ENCODE results near the gene ACSS2.
"Not testable (repeated sequence)": the region's sequence is repeated elsewhere in the genome, so short reads cannot be mapped to it uniquely, and the experiment has no call there.

The ACSS2 gene

DNA sequence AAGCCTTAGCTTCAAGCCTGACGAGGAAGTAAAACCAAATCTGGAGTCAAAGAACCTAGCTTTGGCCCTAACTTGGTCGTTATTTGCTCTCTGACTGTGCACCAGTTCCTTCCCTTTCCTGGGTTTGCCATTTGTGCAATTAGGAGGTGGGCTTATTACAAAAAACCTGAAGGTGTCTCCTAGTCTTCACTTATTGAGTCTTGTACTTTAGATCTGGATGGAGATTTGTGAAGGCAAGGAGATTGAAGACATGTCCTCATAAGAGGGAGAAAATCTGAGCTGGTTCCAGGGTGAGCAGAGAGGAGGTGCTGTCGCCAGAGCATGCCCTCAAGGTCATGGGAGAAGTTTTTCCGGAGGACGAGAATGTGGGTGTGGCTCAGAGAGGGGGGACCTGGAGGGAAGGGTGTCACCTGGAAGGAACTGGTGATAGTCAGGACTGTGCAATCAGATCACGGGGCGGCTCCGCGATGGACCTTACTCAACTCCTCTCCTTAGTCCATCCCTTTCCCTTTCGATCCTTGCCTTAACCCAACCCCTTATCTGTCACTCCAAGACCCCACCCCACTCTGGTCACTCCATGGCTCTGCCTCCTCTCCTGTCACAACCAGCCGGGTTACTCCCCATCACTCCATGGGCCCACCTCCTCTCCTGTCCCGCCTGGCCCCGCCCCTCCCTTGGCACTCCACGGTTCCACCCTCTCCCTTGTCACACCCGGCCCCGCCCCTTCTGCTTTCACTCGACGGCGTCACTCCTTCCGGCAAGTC is 588 bp upstream of the ACSS2 start:
- H3K9me3 ChIP-seq (ENCODE audit: low read length), result no peaks in the 10 kb centered on the region
- H3K36me3 ChIP-seq (ENCODE audit: insufficient read depth, low read length), result no peaks in the 10 kb centered on the region
- H3K27me3 ChIP-seq (ENCODE audit: control insufficient read depth in 1 of 2, insufficient read depth in 2 of 2, low read length in 2 of 2), result no peaks in the 10 kb centered on the region
- H3K27ac ChIP-seq (ENCODE audit: low read depth, low read length), result peak overlapping the region; percentile 59
- H3K9ac ChIP-seq (ENCODE audit: low read length), result no peak overlapping the region
- H3K4me1 ChIP-seq (ENCODE audit: insufficient read depth, low read length), result peaks cover 40% of the 10 kb centered on the region
- peak overlapping the region in 1 of 2 donors; percentile 93 for H3K4me3 ChIP-seq (ENCODE audit: low read depth in 1 of 2, low read length in 2 of 2)

DNA sequence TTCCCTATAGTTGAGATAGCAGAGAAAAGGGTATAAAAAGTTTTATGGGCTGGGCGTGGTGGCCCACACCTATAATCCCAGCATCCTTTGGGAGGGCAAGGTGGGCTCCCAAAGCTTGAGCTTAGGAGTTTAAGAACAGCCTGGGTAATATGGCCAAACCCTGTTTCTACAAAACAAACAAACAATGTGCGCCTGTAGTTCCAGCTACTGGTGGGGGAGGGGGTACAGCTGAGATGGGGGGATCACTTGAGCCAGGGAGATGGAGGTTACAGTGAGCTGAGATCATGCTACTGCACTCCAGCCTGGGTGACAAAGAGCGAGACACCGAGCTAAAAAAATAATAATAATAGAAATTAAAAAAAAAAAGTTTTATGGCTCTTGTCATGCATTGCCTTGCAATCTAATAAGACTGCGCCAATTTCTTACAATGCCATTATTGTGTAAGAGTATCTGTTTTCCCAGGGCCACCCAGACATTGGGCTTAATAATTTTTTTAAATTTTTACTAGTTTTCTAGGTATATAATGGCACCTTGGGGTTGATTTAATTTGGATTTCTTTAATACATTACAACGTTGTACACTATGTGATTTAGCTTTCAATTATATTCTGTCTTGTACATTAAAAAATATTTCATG is 3.9 kb downstream of the ACSS2 start:
- Histone ChIP-seq H3K4me1 (ENCODE audit: insufficient read depth, low read length) (peaks cover 13% of the 10 kb centered on the region), H3K36me3 (ENCODE audit: insufficient read depth, low read length) (peaks cover 10% of the 10 kb centered on the region), H3K4me3 (ENCODE audit: low read depth in 1 of 2, low read length in 2 of 2) (no peak overlapping the region), H3K27me3 (ENCODE audit: control insufficient read depth in 1 of 2, insufficient read depth in 2 of 2, low read length in 2 of 2) (no peaks in the 10 kb centered on the region), H3K9me3 (ENCODE audit: low read length) (no peaks in the 10 kb centered on the region), H3K27ac (ENCODE audit: low read depth, low read length) (no peak overlapping the region), H3K9ac (ENCODE audit: low read length) (no peak overlapping the region)

DNA sequence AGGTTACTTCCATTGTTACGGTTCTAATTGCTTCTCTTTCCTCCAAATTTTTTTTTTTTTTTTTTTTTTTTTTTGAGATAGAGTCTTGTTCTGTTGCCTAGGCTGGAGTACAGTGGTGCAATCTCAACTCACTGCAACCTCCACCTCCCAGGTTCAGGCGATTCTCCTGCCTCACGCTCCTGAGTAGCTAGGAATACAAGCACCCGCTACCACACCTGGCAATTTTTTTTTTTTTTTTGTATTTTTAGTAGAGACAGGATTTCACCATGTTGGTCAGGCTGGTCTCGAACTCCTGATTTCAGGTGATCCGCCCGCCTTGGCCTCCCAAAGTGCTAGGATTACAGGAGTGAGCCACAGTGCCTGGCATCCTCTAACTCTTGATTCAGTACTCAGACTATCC is 4.6 kb downstream of the ACSS2 start:
- not testable (repeated sequence) for H3K4me1 ChIP-seq (ENCODE audit: insufficient read depth, low read length); H3K27me3 ChIP-seq (ENCODE audit: control insufficient read depth in 1 of 2, insufficient read depth in 2 of 2, low read length in 2 of 2); H3K36me3 ChIP-seq (ENCODE audit: insufficient read depth, low read length); H3K9me3 ChIP-seq (ENCODE audit: low read length); H3K27ac ChIP-seq (ENCODE audit: low read depth, low read length); H3K9ac ChIP-seq (ENCODE audit: low read length); H3K4me3 ChIP-seq (ENCODE audit: low read depth in 1 of 2, low read length in 2 of 2)

DNA sequence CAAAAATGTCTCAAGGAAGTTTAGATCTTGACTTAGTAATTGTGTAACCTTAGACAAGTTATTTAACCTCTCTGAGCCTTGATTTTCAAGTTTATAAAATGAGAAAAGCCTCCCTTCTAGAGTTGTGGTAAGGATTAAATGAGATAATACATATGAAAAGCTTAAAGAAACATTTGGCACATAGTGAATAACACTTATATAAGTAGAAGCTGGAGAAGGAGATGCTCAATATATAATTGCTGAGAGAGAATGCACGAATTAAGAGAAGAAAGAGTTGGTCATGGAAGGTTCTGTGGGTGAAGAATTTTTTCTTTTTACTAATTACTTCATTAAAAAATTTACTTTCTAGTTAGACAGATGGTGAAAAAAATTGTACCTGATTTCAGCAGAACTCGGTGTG is 5.3 kb downstream of the ACSS2 start:
- no peaks in the 10 kb centered on the region for H3K9me3 ChIP-seq (ENCODE audit: low read length)
- no peak overlapping the region for H3K27ac ChIP-seq (ENCODE audit: low read depth, low read length)
- H3K9ac ChIP-seq (ENCODE audit: low read length), result no peak overlapping the region
- H3K36me3 ChIP-seq (ENCODE audit: insufficient read depth, low read length), result peaks cover 10% of the 10 kb centered on the region
- peaks cover 9% of the 10 kb centered on the region for H3K4me1 ChIP-seq (ENCODE audit: insufficient read depth, low read length)
- H3K4me3 ChIP-seq (ENCODE audit: low read depth in 1 of 2, low read length in 2 of 2), result no peak overlapping the region
- no peaks in the 10 kb centered on the region for H3K27me3 ChIP-seq (ENCODE audit: control insufficient read depth in 1 of 2, insufficient read depth in 2 of 2, low read length in 2 of 2)

DNA sequence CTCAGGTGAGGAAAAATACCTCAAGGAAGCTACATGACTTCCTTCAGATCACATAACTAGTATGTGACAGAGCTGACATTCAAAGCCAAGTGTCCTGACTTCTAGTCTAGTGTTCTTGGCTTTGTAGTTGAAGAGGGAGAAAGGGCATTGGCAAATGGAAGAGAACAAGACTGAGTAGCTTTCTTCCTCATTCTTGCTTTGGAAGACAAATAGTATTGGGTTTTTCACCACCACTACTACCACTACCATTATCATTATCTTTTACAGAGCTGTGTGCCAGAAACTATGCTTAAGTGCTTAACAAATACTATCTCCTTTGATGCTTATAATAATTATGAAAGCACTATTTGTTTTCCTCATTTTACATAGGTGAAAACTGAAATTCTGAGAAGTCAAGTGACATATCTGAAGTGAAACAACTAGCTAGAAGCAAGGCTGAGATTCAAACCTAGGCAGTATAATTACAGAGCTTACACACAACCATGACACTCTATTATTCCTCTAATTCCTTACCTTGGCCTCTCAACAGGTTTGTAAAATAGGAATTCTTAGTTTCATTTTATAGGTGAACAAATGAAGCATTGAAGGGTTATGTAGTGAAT is 6.8 kb downstream of the ACSS2 start:
- Histone ChIP-seq H3K4me3 (ENCODE audit: low read depth in 1 of 2, low read length in 2 of 2) (no peak overlapping the region), H3K27ac (ENCODE audit: low read depth, low read length) (no peak overlapping the region), H3K36me3 (ENCODE audit: insufficient read depth, low read length) (peaks cover 10% of the 10 kb centered on the region)

DNA sequence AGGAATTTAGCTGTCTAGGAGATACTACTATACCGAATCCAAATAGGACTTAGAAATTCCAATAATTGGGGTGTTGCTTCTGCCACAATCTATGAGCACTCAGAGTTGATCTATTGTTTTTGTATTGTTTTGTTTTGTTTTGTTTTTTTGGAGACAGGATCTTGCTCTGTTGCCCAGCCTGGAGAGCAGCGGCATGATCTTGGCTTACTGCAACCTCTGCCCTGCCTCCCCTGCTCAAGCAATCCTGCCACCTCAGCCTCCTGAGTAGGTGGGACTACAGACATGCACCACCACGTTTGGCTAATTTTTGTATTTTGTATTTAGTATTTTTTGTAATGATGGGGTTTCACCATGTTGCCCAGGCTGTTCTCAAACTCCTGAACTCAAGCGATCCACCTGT is 7.4 kb downstream of the ACSS2 start:
- Histone ChIP-seq H3K36me3 (ENCODE audit: insufficient read depth, low read length) (peaks cover 10% of the 10 kb centered on the region), H3K27me3 (ENCODE audit: control insufficient read depth in 1 of 2, insufficient read depth in 2 of 2, low read length in 2 of 2) (no peaks in the 10 kb centered on the region), H3K27ac (ENCODE audit: low read depth, low read length) (no peak overlapping the region), H3K9ac (ENCODE audit: low read length) (no peak overlapping the region), H3K4me3 (ENCODE audit: low read depth in 1 of 2, low read length in 2 of 2) (no peak overlapping the region), H3K9me3 (ENCODE audit: low read length) (no peaks in the 10 kb centered on the region), H3K4me1 (ENCODE audit: insufficient read depth, low read length) (no peaks in the 10 kb centered on the region)

More for the DNA sequence above, 6.8 kb downstream of the ACSS2 start:
- Histone ChIP-seq H3K4me1 (ENCODE audit: insufficient read depth, low read length) (peaks cover 4% of the 10 kb centered on the region), H3K27me3 (ENCODE audit: control insufficient read depth in 1 of 2, insufficient read depth in 2 of 2, low read length in 2 of 2) (no peaks in the 10 kb centered on the region), H3K9ac (ENCODE audit: low read length) (no peak overlapping the region), H3K9me3 (ENCODE audit: low read length) (no peaks in the 10 kb centered on the region)

DNA sequence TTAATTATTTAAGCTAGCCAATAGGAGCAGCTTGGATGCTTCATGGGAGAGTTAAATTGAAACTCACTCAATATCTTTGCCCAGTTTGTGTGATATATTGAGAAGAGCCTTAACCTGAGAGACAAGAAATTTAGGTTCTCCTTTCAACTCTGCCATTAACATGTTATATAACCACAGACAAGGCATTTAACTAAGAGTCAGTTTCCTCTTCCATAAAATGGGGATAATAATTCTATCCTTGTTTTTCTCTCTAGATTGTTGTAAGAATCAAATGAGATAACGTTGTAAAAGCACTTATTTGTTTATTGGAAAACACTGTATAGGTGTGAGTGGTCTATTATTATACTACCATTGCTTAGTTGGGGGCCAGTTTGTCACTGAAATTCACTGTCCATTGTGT is 7.8 kb downstream of the ACSS2 start:
- Histone ChIP-seq H3K4me1 (ENCODE audit: insufficient read depth, low read length) (no peaks in the 10 kb centered on the region), H3K4me3 (ENCODE audit: low read depth in 1 of 2, low read length in 2 of 2) (no peak overlapping the region), H3K36me3 (ENCODE audit: insufficient read depth, low read length) (peaks cover 10% of the 10 kb centered on the region), H3K27ac (ENCODE audit: low read depth, low read length) (no peak overlapping the region), H3K9ac (ENCODE audit: low read length) (no peak overlapping the region), H3K9me3 (ENCODE audit: low read length) (no peaks in the 10 kb centered on the region), H3K27me3 (ENCODE audit: control insufficient read depth in 1 of 2, insufficient read depth in 2 of 2, low read length in 2 of 2) (no peaks in the 10 kb centered on the region)

DNA sequence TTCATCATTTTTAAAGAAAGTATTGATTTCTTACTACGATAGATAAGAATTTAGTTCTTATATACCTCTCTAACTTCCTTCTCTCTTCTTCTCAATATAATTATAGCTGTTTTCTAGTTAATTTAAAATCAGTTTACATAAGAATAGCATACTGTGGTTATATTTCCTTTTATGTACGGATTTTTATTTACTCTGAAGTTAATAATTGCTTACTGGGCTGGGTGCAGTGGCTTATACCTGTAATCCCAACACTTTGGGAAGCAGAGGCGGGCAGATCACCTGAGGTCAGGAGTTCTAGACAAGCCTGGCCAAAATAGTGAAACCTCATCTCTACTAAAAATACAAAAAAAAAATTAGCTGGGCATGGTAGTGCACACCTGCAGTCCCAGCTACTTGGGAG is 9.7 kb downstream of the ACSS2 start:
- peaks cover 10% of the 10 kb centered on the region for H3K36me3 ChIP-seq (ENCODE audit: insufficient read depth, low read length)

DNA sequence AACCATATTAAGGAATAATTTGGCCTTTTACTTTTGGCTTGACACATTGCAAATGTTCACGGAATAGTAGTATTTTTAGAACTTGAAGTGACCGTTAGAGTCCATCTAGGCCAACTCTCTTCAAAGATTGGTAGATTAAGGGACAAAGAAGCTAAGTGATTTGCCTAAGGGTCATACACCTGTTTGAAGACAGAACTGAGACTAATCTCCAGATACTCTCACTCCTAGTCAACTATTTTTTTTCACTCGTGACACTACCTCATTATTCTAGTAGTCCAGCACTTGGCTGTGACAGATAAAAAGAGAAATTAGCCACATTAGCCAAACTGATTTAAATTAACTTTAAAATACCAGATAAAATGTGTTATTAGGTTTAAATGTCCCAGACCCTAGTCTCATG is 10.6 kb downstream of the ACSS2 start:
- Histone ChIP-seq H3K27ac (ENCODE audit: low read depth, low read length) (no peak overlapping the region), H3K4me3 (ENCODE audit: low read depth in 1 of 2, low read length in 2 of 2) (no peak overlapping the region), H3K36me3 (ENCODE audit: insufficient read depth, low read length) (peaks cover 10% of the 10 kb centered on the region), H3K27me3 (ENCODE audit: control insufficient read depth in 1 of 2, insufficient read depth in 2 of 2, low read length in 2 of 2) (no peaks in the 10 kb centered on the region), H3K9ac (ENCODE audit: low read length) (no peak overlapping the region), H3K4me1 (ENCODE audit: insufficient read depth, low read length) (no peaks in the 10 kb centered on the region), H3K9me3 (ENCODE audit: low read length) (no peaks in the 10 kb centered on the region)

More for the DNA sequence above, 9.7 kb downstream of the ACSS2 start:
- H3K9ac ChIP-seq (ENCODE audit: low read length), result no peak overlapping the region
- H3K27me3 ChIP-seq (ENCODE audit: control insufficient read depth in 1 of 2, insufficient read depth in 2 of 2, low read length in 2 of 2), result no peaks in the 10 kb centered on the region
- no peak overlapping the region for H3K27ac ChIP-seq (ENCODE audit: low read depth, low read length)
- H3K9me3 ChIP-seq (ENCODE audit: low read length), result no peaks in the 10 kb centered on the region
- H3K4me3 ChIP-seq (ENCODE audit: low read depth in 1 of 2, low read length in 2 of 2), result no peak overlapping the region
- no peaks in the 10 kb centered on the region for H3K4me1 ChIP-seq (ENCODE audit: insufficient read depth, low read length)

DNA sequence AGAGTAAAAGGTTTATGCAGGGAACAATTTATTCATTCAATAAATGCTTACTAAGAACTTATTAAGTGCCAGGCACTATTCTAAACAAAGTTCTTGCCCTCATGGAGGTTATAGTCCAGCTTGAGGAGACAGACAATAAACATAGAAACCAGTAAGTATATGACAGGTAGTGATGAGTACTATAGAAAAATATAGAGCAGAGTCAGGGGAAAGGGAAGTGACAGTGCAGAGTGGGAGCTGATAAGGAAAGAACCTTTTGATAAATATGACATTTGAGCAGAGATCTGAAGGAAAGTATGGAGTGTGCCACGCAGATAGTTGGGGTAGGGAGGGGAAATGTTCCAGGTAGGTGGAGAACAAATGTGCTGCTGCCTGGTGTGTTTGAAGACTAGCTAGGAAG is 12.1 kb downstream of the ACSS2 start:
- H3K4me3 ChIP-seq (ENCODE audit: low read depth in 1 of 2, low read length in 2 of 2), result no peak overlapping the region
- no peaks in the 10 kb centered on the region for H3K27me3 ChIP-seq (ENCODE audit: control insufficient read depth in 1 of 2, insufficient read depth in 2 of 2, low read length in 2 of 2)
- H3K4me1 ChIP-seq (ENCODE audit: insufficient read depth, low read length), result no peaks in the 10 kb centered on the region
- H3K36me3 ChIP-seq (ENCODE audit: insufficient read depth, low read length), result peaks cover 10% of the 10 kb centered on the region
- H3K27ac ChIP-seq (ENCODE audit: low read depth, low read length), result no peak overlapping the region
- no peak overlapping the region for H3K9ac ChIP-seq (ENCODE audit: low read length)
- H3K9me3 ChIP-seq (ENCODE audit: low read length), result no peaks in the 10 kb centered on the region

DNA sequence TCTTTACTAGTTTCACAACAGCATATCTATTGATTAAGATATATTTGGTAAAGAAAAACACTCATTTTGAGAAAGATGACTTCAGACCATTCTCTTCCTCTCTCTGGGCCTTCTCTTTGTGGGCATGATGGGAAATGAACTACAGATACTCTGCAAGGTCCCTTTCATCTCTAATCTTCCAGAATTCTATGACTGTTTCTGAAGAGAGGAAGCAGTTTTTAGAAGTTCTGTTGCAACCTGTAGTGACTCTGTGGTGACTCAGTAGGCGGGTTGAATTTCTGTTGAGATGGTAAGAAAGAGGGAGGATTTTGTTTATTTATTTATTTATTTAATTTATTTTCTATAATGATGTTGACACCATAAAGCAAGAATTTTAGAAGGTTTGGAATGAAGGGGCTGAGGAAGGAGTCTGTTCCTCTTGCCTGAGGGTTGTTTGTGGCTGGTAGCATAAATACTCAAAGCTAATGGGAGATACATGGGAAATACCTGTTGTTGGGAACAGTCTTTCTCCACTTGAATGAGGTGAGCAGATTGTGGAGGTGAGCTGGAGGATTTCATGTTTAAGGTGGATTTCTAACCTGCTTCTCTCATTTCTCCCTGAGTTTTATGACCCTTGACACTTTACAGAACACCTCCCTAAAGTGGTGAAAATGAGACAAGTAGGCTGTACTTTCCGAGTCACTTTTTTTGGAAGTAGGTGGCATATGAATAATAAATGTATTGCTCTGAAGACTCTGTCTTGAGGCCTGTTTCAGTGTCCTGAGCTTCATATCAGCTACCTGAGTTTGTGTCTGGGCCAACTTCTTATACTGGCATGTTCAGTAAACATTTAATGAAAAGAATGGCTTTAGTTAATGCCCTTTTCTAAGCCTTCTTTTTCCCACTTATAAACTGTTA is 15.0 kb downstream of the ACSS2 start:
- Histone ChIP-seq H3K4me3 (ENCODE audit: low read depth in 1 of 2, low read length in 2 of 2) (no peak overlapping the region), H3K27ac (ENCODE audit: low read depth, low read length) (no peak overlapping the region)

More for the DNA sequence above, 15.0 kb downstream of the ACSS2 start:
- Histone ChIP-seq H3K9me3 (ENCODE audit: low read length) (no peaks in the 10 kb centered on the region), H3K9ac (ENCODE audit: low read length) (no peak overlapping the region), H3K36me3 (ENCODE audit: insufficient read depth, low read length) (no peaks in the 10 kb centered on the region), H3K4me1 (ENCODE audit: insufficient read depth, low read length) (peaks cover 7% of the 10 kb centered on the region), H3K27me3 (ENCODE audit: control insufficient read depth in 1 of 2, insufficient read depth in 2 of 2, low read length in 2 of 2) (no peaks in the 10 kb centered on the region)
